ENCODE results near the gene RHOBTB1.

The RHOBTB1 gene

GRCh38 chr10:60952846-60953220 is 8.8 kb upstream of the RHOBTB1 start:
- DNase-seq (ENCODE audit: low read depth): no peak
- no peak for TF ChIP-seq CTCF (IDR thresholded peaks at IDR 0.05; ENCODE audit: low read depth, low read length, missing control alignments)
- no peak overlapping the region for H3K4me3 ChIP-seq (ENCODE audit: low read depth, low read length)
- in situ Hi-C loops (cut with HindIII; ENCODE audit: low sequenced_read_pairs): no loop called here

- in situ Hi-C loops (cut with HindIII; ENCODE audit: low sequenced_read_pairs): no loop called here
- TF ChIP-seq CTCF (IDR thresholded peaks at IDR 0.05; ENCODE audit: low read depth, low read length, missing control alignments): no peak
- DNase-seq (ENCODE audit: low read depth): no peak
These were observed 8.3 kb upstream of the RHOBTB1 start for GRCh38 chr10:60952067-60952845.

GRCh38 chr10:60951272-60951724 is 7.3 kb upstream of the RHOBTB1 start:
- no peak for DNase-seq (ENCODE audit: low read depth)
- TF ChIP-seq CTCF (IDR thresholded peaks at IDR 0.05; ENCODE audit: low read depth, low read length, missing control alignments): no peak
- no peak overlapping the region for H3K4me3 ChIP-seq (ENCODE audit: low read depth, low read length)
- in situ Hi-C loops (cut with HindIII; ENCODE audit: low sequenced_read_pairs): no loop called here

More at GRCh38 chr10:60952067-60952845, 8.3 kb upstream of the RHOBTB1 start:
- H3K4me3 ChIP-seq (ENCODE audit: low read depth, low read length): no peak overlapping the region

GRCh38 chr10:60950300-60950699 is 6.3 kb upstream of the RHOBTB1 start:
- in situ Hi-C loops (cut with HindIII; ENCODE audit: low sequenced_read_pairs): no loop called here
- TF ChIP-seq CTCF (IDR thresholded peaks at IDR 0.05; ENCODE audit: low read depth, low read length, missing control alignments): no peak
- no peak for DNase-seq (ENCODE audit: low read depth)
- no peak overlapping the region for H3K4me3 ChIP-seq (ENCODE audit: low read depth, low read length)

- in situ Hi-C loops (cut with HindIII; ENCODE audit: low sequenced_read_pairs): no loop called here
- no peak for TF ChIP-seq CTCF (IDR thresholded peaks at IDR 0.05; ENCODE audit: low read depth, low read length, missing control alignments)
- no peak overlapping the region for H3K4me3 ChIP-seq (ENCODE audit: low read depth, low read length)
- DNase-seq (ENCODE audit: low read depth): no peak
These were observed 4.9 kb upstream of the RHOBTB1 start for GRCh38 chr10:60948851-60949250.

GRCh38 chr10:60944910-60945297 is 919 bp upstream of the RHOBTB1 start:
- peak overlapping the region; percentile 71 for H3K4me3 ChIP-seq (ENCODE audit: low read depth, low read length)
- in situ Hi-C loops (cut with HindIII; ENCODE audit: low sequenced_read_pairs): no loop called here

More at GRCh38 chr10:60944910-60945297, 919 bp upstream of the RHOBTB1 start:
- DNase-seq (ENCODE audit: low read depth): no peak
- no peak for TF ChIP-seq CTCF (IDR thresholded peaks at IDR 0.05; ENCODE audit: low read depth, low read length, missing control alignments)

All from astrocyte of the cerebellum (primary cell).